Measurements from ENCODE around the gene RASAL2.

DNA sequence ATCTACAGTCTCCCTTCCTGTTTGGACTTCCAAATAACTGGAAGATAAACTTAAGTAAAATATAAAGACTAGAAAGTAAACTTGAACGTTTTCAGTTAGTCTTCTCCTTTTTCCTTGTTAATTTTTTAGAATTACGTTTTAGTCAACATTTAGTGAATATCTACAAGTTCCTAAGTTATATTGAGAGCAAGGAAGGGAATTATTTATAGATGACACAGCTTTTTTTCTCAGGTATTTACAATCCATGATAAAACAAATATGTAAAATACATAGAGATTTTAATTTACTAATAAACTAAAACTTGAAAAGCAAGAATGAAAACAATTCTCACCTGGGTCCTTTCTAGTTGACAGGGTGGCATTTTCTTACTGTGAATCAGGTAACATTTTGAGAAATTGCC is 313.3 kb downstream of the RASAL2 start:
- TF ChIP-seq POLR2AphosphoS5 (IDR thresholded peaks at IDR 0.05; ENCODE audit: low read depth, low read length) (no peak), SPI1 (IDR thresholded peaks at IDR 0.05; ENCODE audit: low read depth, low read length) (no peak)

All from GM12891 (cell line).